ENCODE results near the gene ADCYAP1R1.

Gene ADCYAP1R1

DNA sequence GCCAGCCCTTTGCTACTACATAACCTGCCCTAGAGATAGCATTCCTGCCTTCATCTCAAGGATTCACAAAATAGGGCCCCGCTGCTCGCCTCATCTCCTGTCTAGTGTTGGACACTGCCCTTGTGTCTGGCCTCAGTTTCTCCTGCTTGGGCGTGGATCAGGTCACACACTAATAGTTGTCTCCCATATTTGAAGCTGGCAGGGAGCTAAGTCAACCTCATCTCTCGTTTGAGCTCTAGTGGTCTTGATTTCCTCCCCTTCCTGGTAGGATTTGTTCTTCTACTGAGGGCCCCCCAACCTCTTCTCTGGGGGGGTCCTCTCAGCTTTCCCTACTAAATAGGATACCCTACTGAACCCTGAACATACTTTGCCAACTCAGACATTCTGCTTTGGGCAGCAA lies 42.2 kb downstream of the ADCYAP1R1 start:
- Mint-ChIP-seq H3K36me3 (ENCODE audit: low read depth) (no peaks in the 10 kb centered on the region), H3K4me1 (no peaks in the 10 kb centered on the region), H3K27me3 (ENCODE audit: low read depth, poor library complexity) (peaks cover 15% of the 10 kb centered on the region), H3K27ac (no peak overlapping the region), H3K9me3 (no peaks in the 10 kb centered on the region), H3K4me3 (no peak overlapping the region)
- TF ChIP-seq, protein P1, sequence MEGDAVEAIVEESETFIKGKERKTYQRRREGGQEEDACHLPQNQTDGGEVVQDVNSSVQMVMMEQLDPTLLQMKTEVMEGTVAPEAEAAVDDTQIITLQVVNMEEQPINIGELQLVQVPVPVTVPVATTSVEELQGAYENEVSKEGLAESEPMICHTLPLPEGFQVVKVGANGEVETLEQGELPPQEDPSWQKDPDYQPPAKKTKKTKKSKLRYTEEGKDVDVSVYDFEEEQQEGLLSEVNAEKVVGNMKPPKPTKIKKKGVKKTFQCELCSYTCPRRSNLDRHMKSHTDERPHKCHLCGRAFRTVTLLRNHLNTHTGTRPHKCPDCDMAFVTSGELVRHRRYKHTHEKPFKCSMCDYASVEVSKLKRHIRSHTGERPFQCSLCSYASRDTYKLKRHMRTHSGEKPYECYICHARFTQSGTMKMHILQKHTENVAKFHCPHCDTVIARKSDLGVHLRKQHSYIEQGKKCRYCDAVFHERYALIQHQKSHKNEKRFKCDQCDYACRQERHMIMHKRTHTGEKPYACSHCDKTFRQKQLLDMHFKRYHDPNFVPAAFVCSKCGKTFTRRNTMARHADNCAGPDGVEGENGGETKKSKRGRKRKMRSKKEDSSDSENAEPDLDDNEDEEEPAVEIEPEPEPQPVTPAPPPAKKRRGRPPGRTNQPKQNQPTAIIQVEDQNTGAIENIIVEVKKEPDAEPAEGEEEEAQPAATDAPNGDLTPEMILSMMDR (IDR thresholded peaks at IDR 0.05) = no peak
- no peak for DNase-seq

DNA sequence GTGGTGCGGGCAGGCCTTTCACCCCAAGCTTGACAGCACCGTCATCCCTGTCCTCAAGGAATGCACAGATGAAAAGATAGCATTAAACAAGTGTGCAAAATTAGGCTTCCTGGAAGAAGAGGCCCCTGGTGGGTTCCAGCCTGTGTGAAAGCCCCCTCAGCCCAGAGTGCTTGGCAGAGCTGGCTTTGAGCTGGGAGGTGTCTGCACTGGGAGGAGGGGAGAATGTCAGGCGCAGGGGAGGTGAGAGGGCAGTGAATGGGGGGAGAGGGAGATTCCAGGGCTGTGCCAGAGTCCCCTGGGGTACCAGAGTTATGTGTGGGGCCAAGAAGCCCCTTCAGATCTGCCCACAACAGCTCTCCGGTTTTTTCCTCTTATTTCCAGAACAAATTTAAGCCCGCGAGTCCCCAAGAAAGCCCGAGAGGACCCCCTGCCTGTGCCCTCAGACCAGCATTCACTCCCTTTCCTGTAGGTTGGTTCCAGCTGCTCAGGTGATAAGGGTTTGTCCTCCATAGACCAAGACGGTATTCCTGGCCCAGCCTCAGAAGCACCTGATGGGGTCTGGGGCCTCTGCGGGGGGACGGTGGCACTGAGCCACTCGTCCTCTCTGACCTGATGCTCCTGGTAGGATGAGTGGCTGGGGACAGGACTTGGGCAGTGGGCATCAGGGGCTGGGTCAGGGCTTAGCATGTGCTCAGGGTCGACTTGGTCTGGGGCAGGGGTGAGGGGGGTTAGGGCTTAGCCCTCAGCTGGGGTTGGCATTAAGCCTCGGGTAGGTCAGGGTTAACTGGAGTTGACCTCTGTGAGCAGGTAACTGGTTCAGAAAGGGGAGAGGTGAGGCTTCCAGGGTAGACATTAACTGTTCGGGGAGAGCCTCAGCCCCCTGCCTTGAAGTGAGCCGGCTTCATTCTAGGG lies 43.4 kb downstream of the ADCYAP1R1 start:
- DNase-seq = no peak
- H3K9me3 Mint-ChIP-seq = no peaks in the 10 kb centered on the region
- H3K27ac Mint-ChIP-seq = no peak overlapping the region
- H3K4me3 Mint-ChIP-seq = no peak overlapping the region
- TF ChIP-seq, protein P1 (IDR thresholded peaks at IDR 0.05) = no peak
- no peaks in the 10 kb centered on the region for H3K36me3 Mint-ChIP-seq (ENCODE audit: low read depth)
- no peaks in the 10 kb centered on the region for H3K4me1 Mint-ChIP-seq
- peaks cover 16% of the 10 kb centered on the region for H3K27me3 Mint-ChIP-seq (ENCODE audit: low read depth, poor library complexity)

DNA sequence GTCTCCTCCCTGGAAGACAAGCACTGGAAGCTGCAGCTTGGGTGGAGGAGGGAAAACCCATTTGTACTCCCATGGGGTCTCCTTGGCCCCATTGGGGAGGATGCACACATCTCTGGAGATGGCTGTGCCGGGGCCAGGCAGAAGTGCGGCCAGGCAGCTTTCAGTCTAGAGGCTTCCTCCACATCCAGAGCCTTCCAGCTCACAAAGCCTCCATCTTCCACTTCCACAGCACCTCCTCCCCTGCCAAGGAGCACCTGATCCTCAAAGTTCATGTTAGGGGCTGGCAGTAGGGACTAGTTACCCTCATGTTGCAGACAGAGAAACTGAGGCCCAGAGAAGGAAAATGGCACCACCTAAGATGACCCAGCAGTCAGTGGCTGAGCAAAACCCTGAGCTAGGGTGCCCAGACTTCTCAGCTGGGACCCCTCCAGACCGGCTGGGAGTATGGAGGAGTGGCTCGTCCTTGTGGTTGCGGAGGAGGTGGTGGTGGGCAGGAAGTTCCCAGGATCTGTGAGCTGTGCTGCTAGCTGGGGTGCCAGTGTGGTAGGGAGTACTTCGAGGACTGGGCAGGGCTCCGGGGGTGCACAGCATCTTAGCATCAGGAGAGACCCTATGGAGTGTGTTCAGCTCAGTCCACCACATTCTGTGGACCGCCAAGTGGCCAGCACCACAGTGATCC lies 44.2 kb downstream of the ADCYAP1R1 start:
- Mint-ChIP-seq H3K4me3 (no peak overlapping the region), H3K9me3 (no peaks in the 10 kb centered on the region), H3K4me1 (no peaks in the 10 kb centered on the region), H3K27ac (no peak overlapping the region), H3K36me3 (ENCODE audit: low read depth) (no peaks in the 10 kb centered on the region), H3K27me3 (ENCODE audit: low read depth, poor library complexity) (peaks cover 20% of the 10 kb centered on the region)
- DNase-seq = no peak
- TF ChIP-seq, protein P1 (IDR thresholded peaks at IDR 0.05) = no peak

DNA sequence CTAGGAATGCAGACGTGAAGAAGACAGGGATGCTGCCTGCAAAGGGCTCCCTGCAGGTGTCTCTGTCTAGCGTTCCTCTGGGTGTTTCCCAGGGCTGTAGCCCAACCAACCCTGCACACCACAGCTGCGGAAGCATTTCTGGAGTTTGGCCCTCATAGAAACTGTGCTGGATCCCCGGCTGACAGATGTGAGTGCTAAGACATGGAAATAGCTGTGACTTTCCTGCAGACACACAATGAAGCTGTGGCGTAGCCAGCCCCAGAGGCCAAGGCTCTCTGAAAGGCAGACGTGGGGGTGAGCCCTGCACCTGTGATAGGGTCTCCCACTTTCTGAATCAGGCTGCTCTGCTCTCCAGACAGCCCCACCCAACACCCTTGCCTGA lies 44.8 kb downstream of the ADCYAP1R1 start:
- TF ChIP-seq, protein P1 (IDR thresholded peaks at IDR 0.05) = no peak
- Mint-ChIP-seq H3K27ac (no peak overlapping the region), H3K4me1 (no peaks in the 10 kb centered on the region), H3K4me3 (no peak overlapping the region), H3K9me3 (no peaks in the 10 kb centered on the region), H3K36me3 (ENCODE audit: low read depth) (no peaks in the 10 kb centered on the region), H3K27me3 (ENCODE audit: low read depth, poor library complexity) (peaks cover 20% of the 10 kb centered on the region)
- no peak for DNase-seq

DNA sequence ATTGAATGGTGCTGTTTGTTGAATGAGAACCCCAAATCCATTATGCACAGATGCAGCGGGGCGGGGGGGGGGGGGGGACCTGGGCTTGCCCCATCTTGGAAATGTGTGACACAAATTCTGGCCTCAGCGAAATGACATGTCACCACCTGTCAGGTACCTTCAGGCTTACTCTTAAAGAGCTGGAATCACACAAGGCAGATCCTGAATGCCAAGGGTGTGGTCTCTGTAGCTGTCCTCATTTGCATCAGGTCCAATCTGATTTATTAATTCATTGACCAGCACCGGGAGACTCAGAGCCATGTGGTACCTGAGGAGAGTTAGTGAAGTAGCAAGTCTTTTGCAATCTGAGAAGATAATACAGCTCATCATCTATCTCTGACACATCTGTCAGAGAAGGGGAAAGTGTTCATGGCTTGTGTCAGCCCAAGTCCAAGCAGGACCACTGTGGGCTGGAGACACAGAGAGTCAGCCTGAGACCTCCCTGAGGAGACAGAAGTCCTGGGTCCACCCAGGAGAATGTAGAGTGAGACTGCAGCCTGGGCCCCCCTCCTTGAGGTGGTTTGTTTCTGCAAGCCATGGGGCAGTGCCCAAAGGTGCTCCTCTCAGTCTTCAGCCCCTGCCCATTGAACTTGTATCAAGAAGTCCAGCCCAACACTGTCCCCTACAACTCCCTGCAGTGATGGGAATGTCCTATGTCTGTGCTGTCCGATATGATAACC lies 46.7 kb downstream of the ADCYAP1R1 start:
- H3K4me3 Mint-ChIP-seq = no peak overlapping the region
- peaks cover 12% of the 10 kb centered on the region for H3K27me3 Mint-ChIP-seq (ENCODE audit: low read depth, poor library complexity)
- DNase-seq = no peak
- TF ChIP-seq, protein P1 (IDR thresholded peaks at IDR 0.05) = no peak
- no peak overlapping the region for H3K27ac Mint-ChIP-seq
- H3K4me1 Mint-ChIP-seq = no peaks in the 10 kb centered on the region
- no peaks in the 10 kb centered on the region for H3K36me3 Mint-ChIP-seq (ENCODE audit: low read depth)
- H3K9me3 Mint-ChIP-seq = no peaks in the 10 kb centered on the region

Data from nephron progenitor cell (in vitro differentiated cells).